PC-3 (cell line): Measurements from ENCODE around the gene ABCC5. TPM values are rescaled to one million over a fixed set of nuclear protein-coding genes. Genes with fewer than 3 reads are reported as not detected.

Experiments used
- ATAC-seq: fragments of 200-7000 bp; cut with Tn5 transposase; 2 replicates; pipeline ENCODE4 v1.9.1; 2020; ENCODE audit warnings: mild to moderate bottlenecking, moderate library complexity
- BruUV-seq: library from RNA; stranded (reverse); fragments of 400-500 nt; replicated peaks from 2 replicates; lab custom pipeline; 2021; lab: Mats Ljungman, UMichigan
- CTCF ChIA-PET: fragments of 300-600 bp; sonication (Branson Sonifier 250); formaldehyde crosslinking; loops from one replicate; lab custom pipeline; 2022; ENCODE audit warnings: antibody characterized with exemption; lab: Charles Lee
- POLR2A ChIA-PET: fragments of 300-600 bp; sonication (Branson Sonifier 250); formaldehyde crosslinking; loops from one replicate; lab custom pipeline; 2022; ENCODE audit warnings: antibody characterized with exemption; ENCODE audit not compliant: unreplicated experiment; lab: Charles Lee
- DNase-seq: peaks from one replicate; pipeline ENCODE4 v3.0.0-alpha.2; 2015
- H2AFZ ChIP-seq: fragments of 300-600 bp; sonication (generic); 2 replicates; pipeline ENCODE4 v1.6.0; 2016; ENCODE audit warnings: antibody characterized with exemption, low read length
- H3F3A ChIP-seq: fragments of 300-600 bp; sonication (generic); one replicate; pipeline ENCODE4 v1.6.0; 2017; ENCODE audit warnings: antibody characterized with exemption, low read length, control low read depth, mild to moderate bottlenecking; ENCODE audit not compliant: unreplicated experiment
- H3K27ac ChIP-seq: fragments of 300-600 bp; sonication (generic); 2 replicates; pipeline ENCODE4 v1.5.1; 2016; ENCODE audit warnings: mild to moderate bottlenecking, low read length
- H3K27me3 ChIP-seq: fragments of 300-600 bp; sonication (generic); 2 replicates; pipeline ENCODE4 v1.6.1; 2016; ENCODE audit warnings: low read length, mixed read lengths
- H3K36me3 ChIP-seq: fragments of 300-600 bp; sonication (generic); 2 replicates; pipeline ENCODE4 v1.6.1; 2016; ENCODE audit warnings: low read depth, mixed run types, low read length, mixed read lengths
- H3K4me1 ChIP-seq: fragments of 300-600 bp; sonication (generic); 2 replicates; pipeline ENCODE4 v1.5.1; 2016; ENCODE audit warnings: low read length; ENCODE audit not compliant: insufficient read depth
- H3K4me2 ChIP-seq: fragments of 300-600 bp; sonication (generic); 2 replicates; pipeline ENCODE4 v1.6.0; 2016; ENCODE audit warnings: low read length
- H3K4me3 ChIP-seq: fragments of 300-600 bp; sonication (generic); 2 replicates; pipeline ENCODE4 v1.5.1; 2016; ENCODE audit warnings: mild to moderate bottlenecking, low read length, mixed read lengths
- H3K79me2 ChIP-seq: fragments of 300-600 bp; sonication (generic); 2 replicates; pipeline ENCODE4 v1.6.1; 2017; ENCODE audit warnings: low read length, mixed read lengths
- H3K9ac ChIP-seq: fragments of 300-600 bp; sonication (generic); 2 replicates; pipeline ENCODE4 v1.6.0; 2016; ENCODE audit warnings: mild to moderate bottlenecking, low read length
- H3K9me2 ChIP-seq: fragments of 300-600 bp; sonication (generic); replicated peaks from 2 replicates; pipeline ENCODE4 v1.6.1; 2016; ENCODE audit warnings: mixed run types, low read length, mixed read lengths
- H3K9me3 ChIP-seq: fragments of 300-600 bp; sonication (generic); 2 replicates; pipeline ENCODE4 v1.6.1; 2016; ENCODE audit warnings: low read length, mixed read lengths
- H4K20me1 ChIP-seq: fragments of 300-600 bp; sonication (generic); 2 replicates; pipeline ENCODE4 v1.6.1; 2016; ENCODE audit warnings: low read length, mixed read lengths
- EZH2 ChIP-seq: fragments of 300-600 bp; sonication (generic); IDR thresholded peaks from one replicate; pipeline ENCODE4 v1.6.1; 2017; ENCODE audit warnings: antibody characterized with exemption, mild to moderate bottlenecking, low read length; ENCODE audit not compliant: unreplicated experiment
- EZH2phosphoT487 ChIP-seq: fragments of 300-600 bp; sonication (generic); IDR thresholded peaks from 2 replicates; pipeline ENCODE4 v1.6.1; 2018; ENCODE audit warnings: mild to moderate bottlenecking, antibody characterized with exemption, low read length, borderline replicate concordance
- intact Hi-C: fragments of 100-400 bp; cut with micrococcal nuclease; formaldehyde crosslinking; loops from 2 replicates; pipeline ENCODE4 v1.9.0; 2023
- total RNA-seq: library from RNA; depleted of rRNA; stranded (reverse); fragments of >200 nt; gene quantifications from 2 replicates; pipeline ENCODE4 v1.2.3, GENCODE V29; 2014
- TF ChIP-seq, protein P1 (sequence below): fragments of 300-600 bp; sonication (generic); conservative IDR thresholded peaks from 2 replicates; pipeline ENCODE4 v1.5.1; 2017; ENCODE audit warnings: antibody characterized with exemption, low read depth, mild to moderate bottlenecking, low read length

Gene ABCC5
- total RNA-seq, 1 experiment from 2014 or later: 16.1 TPM

DNA sequence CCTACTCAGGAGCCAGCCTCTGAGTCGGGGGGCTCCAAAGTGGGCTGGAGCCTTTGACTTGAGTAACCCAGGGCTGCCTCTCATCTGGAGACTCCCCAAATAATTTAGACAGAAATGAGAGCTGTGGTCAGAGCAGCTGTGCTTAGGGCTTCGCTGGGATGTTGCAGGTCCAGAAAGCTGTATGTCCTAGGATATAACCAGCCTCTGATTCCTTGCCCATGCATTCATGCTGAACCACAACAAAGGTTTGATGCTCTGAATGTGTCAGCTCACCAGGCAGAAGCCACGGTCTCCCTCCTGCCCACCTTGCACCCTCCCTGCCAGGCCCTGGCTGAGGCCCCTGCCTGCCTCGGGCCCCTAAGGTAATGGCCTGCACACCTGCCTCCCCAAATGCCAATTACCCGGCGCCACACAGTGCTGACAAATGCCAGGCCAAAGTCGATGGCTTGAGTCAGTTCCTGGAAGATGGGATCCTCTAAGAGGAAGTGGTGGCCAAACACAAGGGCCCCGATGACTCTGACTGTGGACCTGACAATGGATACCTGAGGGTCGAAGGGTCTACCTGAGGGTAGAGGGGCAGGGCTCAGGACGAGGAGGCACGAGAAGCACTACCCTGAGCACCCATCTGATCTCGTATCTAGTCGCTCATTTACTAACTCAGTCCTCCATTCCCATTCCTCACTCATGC is 111.3 kb downstream of the ABCC5 start:
- CTCF ChIA-PET: no interaction called here
- intact Hi-C loops: no loop called here
- no peaks in the 10 kb centered on the region for H3K27me3 ChIP-seq
- no peaks in the 10 kb centered on the region for H3K9me2 ChIP-seq
- no peaks in the 10 kb centered on the region for H3K4me1 ChIP-seq
- no peak overlapping the region for H3K9ac ChIP-seq
- no peaks in the 10 kb centered on the region for H3F3A ChIP-seq
- H3K79me2 ChIP-seq: no peaks in the 10 kb centered on the region
- ATAC-seq: no peak
- TF ChIP-seq, protein P1, sequence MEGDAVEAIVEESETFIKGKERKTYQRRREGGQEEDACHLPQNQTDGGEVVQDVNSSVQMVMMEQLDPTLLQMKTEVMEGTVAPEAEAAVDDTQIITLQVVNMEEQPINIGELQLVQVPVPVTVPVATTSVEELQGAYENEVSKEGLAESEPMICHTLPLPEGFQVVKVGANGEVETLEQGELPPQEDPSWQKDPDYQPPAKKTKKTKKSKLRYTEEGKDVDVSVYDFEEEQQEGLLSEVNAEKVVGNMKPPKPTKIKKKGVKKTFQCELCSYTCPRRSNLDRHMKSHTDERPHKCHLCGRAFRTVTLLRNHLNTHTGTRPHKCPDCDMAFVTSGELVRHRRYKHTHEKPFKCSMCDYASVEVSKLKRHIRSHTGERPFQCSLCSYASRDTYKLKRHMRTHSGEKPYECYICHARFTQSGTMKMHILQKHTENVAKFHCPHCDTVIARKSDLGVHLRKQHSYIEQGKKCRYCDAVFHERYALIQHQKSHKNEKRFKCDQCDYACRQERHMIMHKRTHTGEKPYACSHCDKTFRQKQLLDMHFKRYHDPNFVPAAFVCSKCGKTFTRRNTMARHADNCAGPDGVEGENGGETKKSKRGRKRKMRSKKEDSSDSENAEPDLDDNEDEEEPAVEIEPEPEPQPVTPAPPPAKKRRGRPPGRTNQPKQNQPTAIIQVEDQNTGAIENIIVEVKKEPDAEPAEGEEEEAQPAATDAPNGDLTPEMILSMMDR: no peak
- no peak for TF ChIP-seq EZH2phosphoT487
- no peak for TF ChIP-seq EZH2
- no peaks in the 10 kb centered on the region for H4K20me1 ChIP-seq
- POLR2A ChIA-PET: no interaction called here
- no peak overlapping the region for H2AFZ ChIP-seq
- no peak for DNase-seq
- no peak overlapping the region for H3K4me3 ChIP-seq
- H3K4me2 ChIP-seq: no peak overlapping the region
- H3K27ac ChIP-seq: no peak overlapping the region
- BruUV-seq: no TSS peak
- no peaks in the 10 kb centered on the region for H3K9me3 ChIP-seq
- H3K36me3 ChIP-seq: no peaks in the 10 kb centered on the region

DNA sequence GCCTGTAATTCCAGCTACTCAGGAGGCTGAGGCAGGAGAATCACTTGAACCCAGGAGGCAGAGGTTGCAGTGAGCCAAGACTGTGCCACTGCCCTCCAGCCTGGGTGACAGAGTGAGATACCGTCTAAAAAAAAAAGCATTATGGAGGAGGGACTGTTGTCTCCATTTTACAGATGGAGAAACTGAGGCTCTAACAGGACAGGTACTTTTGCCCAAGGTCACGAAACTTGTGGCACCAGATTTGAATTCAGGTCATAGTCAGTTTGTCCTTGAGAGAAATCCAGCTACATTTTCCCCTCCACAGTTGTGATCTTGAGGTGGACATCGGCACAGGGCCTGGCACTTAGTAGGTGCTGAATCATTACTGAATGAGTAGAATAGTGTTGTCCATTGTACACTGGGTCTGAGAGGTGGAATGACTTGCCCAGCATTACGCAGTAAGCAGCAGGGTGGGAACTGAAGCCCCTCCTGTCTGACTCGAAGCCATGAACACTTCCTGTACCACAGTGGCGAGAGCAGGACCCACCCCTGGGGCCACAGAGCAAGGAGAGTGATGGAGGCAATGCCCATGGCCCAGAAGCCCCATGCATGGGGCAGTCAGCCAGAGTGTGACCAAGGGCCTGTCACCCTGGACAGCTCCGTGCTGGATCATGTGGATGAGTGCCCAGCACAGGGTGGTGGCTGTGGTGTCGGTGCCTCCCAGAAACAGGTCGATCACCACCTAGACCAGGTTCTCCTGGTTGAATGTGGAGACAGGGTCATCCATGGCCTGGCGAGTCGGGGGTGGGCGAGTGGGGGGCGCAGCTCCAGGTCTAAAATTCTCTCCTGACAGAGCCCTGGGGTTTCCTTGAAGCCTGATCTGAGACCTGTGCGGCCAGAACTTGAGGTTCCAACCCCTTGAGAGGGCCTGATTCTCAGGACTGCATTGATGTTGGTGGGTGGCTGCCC is 112.6 kb downstream of the ABCC5 start:
- Histone ChIP-seq H3K4me2 (no peak overlapping the region), H2AFZ (no peak overlapping the region), H3K27ac (no peak overlapping the region), H3K9me2 (no peaks in the 10 kb centered on the region), H3K9me3 (no peaks in the 10 kb centered on the region), H3K27me3 (no peaks in the 10 kb centered on the region), H3K4me3 (no peak overlapping the region), H4K20me1 (no peaks in the 10 kb centered on the region), H3F3A (no peaks in the 10 kb centered on the region), H3K9ac (no peak overlapping the region), H3K4me1 (no peaks in the 10 kb centered on the region), H3K36me3 (no peaks in the 10 kb centered on the region), H3K79me2 (no peaks in the 10 kb centered on the region)
- no TSS peak for BruUV-seq
- ATAC-seq (peak; percentile 52), DNase-seq (no peak)
- CTCF ChIA-PET: interaction anchor here (0.9 kb wide), 1 partner anchor 9 kb away, joined by 4 read pairs; no protein-coding TSS in a partner anchor
- no peak for TF ChIP-seq EZH2
- intact Hi-C loops: no loop called here
- POLR2A ChIA-PET: no interaction called here

DNA sequence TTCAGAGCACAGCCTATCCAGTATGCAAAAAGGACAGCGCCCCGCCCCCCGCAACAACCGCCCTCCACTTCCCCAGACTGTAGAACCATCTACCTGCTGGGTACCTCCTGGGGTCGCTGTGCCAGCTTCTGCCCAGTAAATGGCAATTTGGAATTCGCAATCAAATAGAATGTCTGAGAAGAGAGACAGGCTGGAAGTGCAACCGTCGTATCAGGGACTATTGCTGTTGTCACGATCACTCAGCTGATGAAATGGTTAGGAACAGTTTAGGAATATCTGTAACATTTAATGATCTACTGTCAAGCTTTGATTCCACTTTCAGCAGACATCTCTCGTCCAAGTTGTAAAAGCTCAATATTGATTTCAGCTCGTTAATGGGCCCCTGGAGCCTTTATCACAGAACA is 119.7 kb downstream of the ABCC5 start:
- Histone ChIP-seq H3K27ac (no peak overlapping the region), H4K20me1 (no peaks in the 10 kb centered on the region), H3K4me1 (no peaks in the 10 kb centered on the region), H3K27me3 (no peaks in the 10 kb centered on the region), H3K9me3 (no peaks in the 10 kb centered on the region), H3K9ac (no peak overlapping the region), H3K4me2 (no peak overlapping the region), H3K36me3 (no peaks in the 10 kb centered on the region), H3K4me3 (no peak overlapping the region), H3F3A (no peaks in the 10 kb centered on the region), H2AFZ (no peak overlapping the region), H3K9me2 (no peaks in the 10 kb centered on the region), H3K79me2 (no peaks in the 10 kb centered on the region)
- intact Hi-C loops: loop anchor here (5.0 kb wide), 1 partner anchor 234 kb away; no protein-coding TSS in a partner anchor
- DNase-seq (no peak), ATAC-seq (no peak)
- TF ChIP-seq EZH2: no peak
- TF ChIP-seq, protein P1: peak; percentile 39; the same call in 1 of the 2 replicates
- CTCF ChIA-PET: interaction anchor here (0.5 kb wide), 1 partner anchor 1518 kb away, joined by 8 read pairs; no protein-coding TSS in a partner anchor
- no TSS peak for BruUV-seq
- POLR2A ChIA-PET: no interaction called here
